Fibroblast of lung (primary cell): ENCODE measurements around the gene FBXO3. TPM values are rescaled to one million over a fixed set of nuclear protein-coding genes. Genes with fewer than 3 reads are reported as not detected.

Experiments
- DNase-seq, 2 donors: peaks; one replicate each; pipeline versions ENCODE4 v3.0.0 to v3.0.0-alpha.2; 2010; ENCODE audit warnings: low read depth in 2 of 2
- H2AFZ ChIP-seq: 2 replicates; pipeline ENCODE4 v1.5.1; 2012; ENCODE audit warnings: low read length, control low read depth, inconsistent platforms
- H3K27ac ChIP-seq: 2 replicates; pipeline ENCODE4 v1.5.1; 2011; ENCODE audit warnings: low read length, control low read depth; ENCODE audit not compliant: insufficient read depth
- H3K27me3 ChIP-seq: 2 replicates; pipeline ENCODE4 v1.5.1; 2011; ENCODE audit warnings: mild to moderate bottlenecking, low read length; ENCODE audit not compliant: control insufficient read depth, insufficient read depth
- H3K36me3 ChIP-seq: 2 replicates; pipeline ENCODE4 v1.5.1; 2011; ENCODE audit warnings: low read length; ENCODE audit not compliant: control insufficient read depth, insufficient read depth
- H3K4me1 ChIP-seq: 2 replicates; pipeline ENCODE4 v1.5.1; 2011; ENCODE audit warnings: low read length; ENCODE audit not compliant: control insufficient read depth, insufficient read depth; ENCODE audit errors: extremely low read depth
- H3K4me2 ChIP-seq: 2 replicates; pipeline ENCODE4 v1.5.1; 2011; ENCODE audit warnings: low read length, control low read depth; ENCODE audit not compliant: insufficient read depth; ENCODE audit errors: extremely low read depth
- H3K4me3 ChIP-seq, 4 experiments: fragments of 200-600 bp in 1 of 4; sonication (generic) in 1 of 4; replicated peaks in 1 of 4; 2 replicates each; pipeline ENCODE4 v1.5.1; 2011 to 2016; ENCODE audit warnings: low read length in 4 of 4, low read depth in 3 of 4, mild to moderate bottlenecking in 3 of 4, control low read depth in 2 of 4, inconsistent platforms in 1 of 4, mixed read lengths in 1 of 4; ENCODE audit not compliant: insufficient read depth in 1 of 4; ENCODE audit errors: control extremely low read depth in 1 of 4
- H3K79me2 ChIP-seq: 2 replicates; pipeline ENCODE4 v1.5.1; 2012; ENCODE audit warnings: mild to moderate bottlenecking, low read length, inconsistent platforms; ENCODE audit not compliant: control insufficient read depth, insufficient read depth
- H3K9ac ChIP-seq: 2 replicates; pipeline ENCODE4 v1.5.1; 2011; ENCODE audit warnings: mild to moderate bottlenecking, low read length, control low read depth; ENCODE audit not compliant: insufficient read depth
- H3K9me3 ChIP-seq: 2 replicates; pipeline ENCODE4 v1.5.1; 2012; ENCODE audit warnings: low read depth, low read length; ENCODE audit not compliant: control insufficient read depth, insufficient read depth
- H4K20me1 ChIP-seq: 2 replicates; pipeline ENCODE4 v1.5.1; 2011; ENCODE audit warnings: low read length; ENCODE audit not compliant: control insufficient read depth, insufficient read depth; ENCODE audit errors: extremely low read depth
- EZH2 ChIP-seq: IDR thresholded peaks from 2 replicates; pipeline ENCODE4 v1.5.1; 2012; ENCODE audit warnings: low read length, control low read depth, mild to moderate bottlenecking; ENCODE audit errors: missing control alignments
- polyA plus RNA-seq, 2 donors: library from polyadenylated mRNA; depleted of rRNA in 1 of 2; stranded (reverse) in 1 of 2; unstranded in 1 of 2; fragments of >200 nt; gene quantifications; 2 replicates each; pipeline ENCODE4 v1.2.1, GENCODE V29; 2011 to 2012; ENCODE audit warnings: missing spikeins in 1 of 2
- total RNA-seq: library from RNA; depleted of rRNA; stranded (reverse); fragments of >200 nt; gene quantifications from 2 replicates; pipeline ENCODE4 v1.2.1, GENCODE V29; 2014
- TF ChIP-seq, protein P1 (sequence below), 2 donors: IDR thresholded peaks in 1 of 2; conservative IDR thresholded peaks in 1 of 2; 1 replicate in 1 of 2; 2 replicates in 1 of 2; pipeline ENCODE4 v1.5.1; 2011 to 2012; ENCODE audit warnings: low read length in 2 of 2, control low read depth in 1 of 2, inconsistent platforms in 1 of 2, low read depth in 1 of 2, mild to moderate bottlenecking in 1 of 2

The FBXO3 gene
- total and polyA plus RNA-seq, 2 donors (not counting 1 experiment from before 2014, with no cell fraction given) = 28.7 to 46.2 TPM

DNA sequence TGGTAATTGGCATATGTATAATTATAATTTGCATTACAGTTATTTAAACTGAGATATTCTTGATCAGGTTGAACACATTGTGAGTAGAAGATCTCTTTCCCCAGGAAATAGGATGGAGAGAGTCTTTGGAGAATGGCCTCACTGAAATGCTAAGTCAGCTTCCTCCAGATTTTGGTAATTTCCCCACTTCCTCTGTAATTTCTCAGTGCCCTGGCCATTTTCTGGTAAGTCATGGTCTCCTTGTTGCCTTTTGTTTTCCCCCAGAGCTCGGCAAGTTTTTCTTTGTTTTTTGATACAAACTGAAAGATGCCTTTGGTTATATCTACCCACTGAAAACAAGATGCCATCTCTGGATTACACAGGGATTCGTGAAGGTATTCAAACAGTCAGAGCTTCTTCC is 12.8 kb upstream of the FBXO3 start:
- DNase-seq = no peak
- TF ChIP-seq, protein P1, sequence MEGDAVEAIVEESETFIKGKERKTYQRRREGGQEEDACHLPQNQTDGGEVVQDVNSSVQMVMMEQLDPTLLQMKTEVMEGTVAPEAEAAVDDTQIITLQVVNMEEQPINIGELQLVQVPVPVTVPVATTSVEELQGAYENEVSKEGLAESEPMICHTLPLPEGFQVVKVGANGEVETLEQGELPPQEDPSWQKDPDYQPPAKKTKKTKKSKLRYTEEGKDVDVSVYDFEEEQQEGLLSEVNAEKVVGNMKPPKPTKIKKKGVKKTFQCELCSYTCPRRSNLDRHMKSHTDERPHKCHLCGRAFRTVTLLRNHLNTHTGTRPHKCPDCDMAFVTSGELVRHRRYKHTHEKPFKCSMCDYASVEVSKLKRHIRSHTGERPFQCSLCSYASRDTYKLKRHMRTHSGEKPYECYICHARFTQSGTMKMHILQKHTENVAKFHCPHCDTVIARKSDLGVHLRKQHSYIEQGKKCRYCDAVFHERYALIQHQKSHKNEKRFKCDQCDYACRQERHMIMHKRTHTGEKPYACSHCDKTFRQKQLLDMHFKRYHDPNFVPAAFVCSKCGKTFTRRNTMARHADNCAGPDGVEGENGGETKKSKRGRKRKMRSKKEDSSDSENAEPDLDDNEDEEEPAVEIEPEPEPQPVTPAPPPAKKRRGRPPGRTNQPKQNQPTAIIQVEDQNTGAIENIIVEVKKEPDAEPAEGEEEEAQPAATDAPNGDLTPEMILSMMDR (conservative IDR thresholded peaks at IDR 0.05 in 1 of 2, IDR thresholded peaks at IDR 0.05 in 1 of 2; ENCODE audit: low read depth in 1 of 2, low read length in 2 of 2) = no peak
- TF ChIP-seq EZH2 = no peak
- H3K9ac ChIP-seq = no peak overlapping the region

DNA sequence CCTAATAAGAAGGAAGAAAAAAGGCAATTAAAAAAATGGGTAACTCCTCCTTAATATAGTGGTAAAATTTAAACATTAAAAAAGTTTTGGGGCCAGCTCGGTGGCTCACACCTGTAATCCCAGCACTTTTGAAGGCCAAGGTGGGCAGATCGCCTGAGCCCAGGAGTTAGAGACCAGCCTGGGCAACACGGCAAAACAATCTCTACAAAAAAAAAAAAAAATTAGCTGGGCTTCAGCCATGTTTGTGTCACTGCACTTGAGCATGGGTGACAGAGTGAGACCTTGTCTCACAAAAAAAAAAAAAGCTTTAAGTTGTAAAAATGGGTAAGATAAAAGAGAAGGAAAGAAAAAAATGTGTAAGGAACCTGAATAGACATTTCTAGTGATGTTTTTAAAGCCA is 11.3 kb upstream of the FBXO3 start:
- H4K20me1 ChIP-seq = no peaks in the 10 kb centered on the region
- H3K27me3 ChIP-seq = no peaks in the 10 kb centered on the region
- no peak for DNase-seq
- no peaks in the 10 kb centered on the region for H3K4me1 ChIP-seq
- H3K36me3 ChIP-seq = no peaks in the 10 kb centered on the region
- no peaks in the 10 kb centered on the region for H3K9me3 ChIP-seq
- no peak overlapping the region for H2AFZ ChIP-seq
- H3K79me2 ChIP-seq = no peaks in the 10 kb centered on the region
- TF ChIP-seq, protein P1 (conservative IDR thresholded peaks at IDR 0.05 in 1 of 2, IDR thresholded peaks at IDR 0.05 in 1 of 2; ENCODE audit: low read depth in 1 of 2, low read length in 2 of 2) = no peak
- TF ChIP-seq EZH2 = no peak
- H3K4me3 ChIP-seq = no peak overlapping the region
- H3K27ac ChIP-seq = no peak overlapping the region
- no peak overlapping the region for H3K4me2 ChIP-seq
- H3K9ac ChIP-seq = no peak overlapping the region

More for the DNA sequence above, 12.8 kb upstream of the FBXO3 start:
- H4K20me1 ChIP-seq = no peaks in the 10 kb centered on the region
- H3K36me3 ChIP-seq = no peaks in the 10 kb centered on the region
- H3K9me3 ChIP-seq = no peaks in the 10 kb centered on the region
- H2AFZ ChIP-seq = no peak overlapping the region
- H3K79me2 ChIP-seq = no peaks in the 10 kb centered on the region
- no peak overlapping the region for H3K4me2 ChIP-seq
- no peaks in the 10 kb centered on the region for H3K4me1 ChIP-seq
- H3K27me3 ChIP-seq = peaks cover under 1% of the 10 kb centered on the region
- H3K27ac ChIP-seq = no peak overlapping the region
- no peak overlapping the region for H3K4me3 ChIP-seq

DNA sequence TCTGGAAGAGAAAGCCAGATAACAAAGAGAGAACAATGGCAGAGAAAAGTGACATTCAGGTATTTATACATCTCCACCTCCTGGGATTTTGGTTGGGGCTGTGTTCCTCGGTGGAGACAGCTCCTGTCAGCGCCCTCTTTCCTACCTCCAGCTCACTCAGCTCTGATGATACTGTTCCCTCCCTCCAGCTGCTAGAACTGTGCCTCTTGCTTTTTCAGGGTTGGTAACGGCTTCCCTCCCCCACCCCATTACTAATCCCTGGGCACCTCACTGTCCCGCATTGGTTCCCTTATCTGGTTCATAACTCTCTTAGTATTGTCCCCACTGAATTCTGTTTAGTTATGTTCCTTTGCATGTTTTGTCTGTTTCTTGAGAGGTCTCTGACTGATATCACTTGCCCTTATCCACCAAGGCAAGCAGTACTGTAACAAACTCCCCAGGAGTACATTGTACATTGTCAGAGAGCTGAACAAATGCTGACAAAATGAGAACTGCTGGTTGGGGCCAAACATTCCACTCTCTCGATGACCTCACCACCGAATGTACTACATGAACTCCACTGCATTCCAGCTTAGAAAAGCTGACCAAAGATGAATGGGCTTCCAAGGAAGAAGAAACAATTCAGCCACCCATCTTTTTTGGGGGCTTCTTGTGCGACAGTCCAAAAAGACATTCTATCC is 5.7 kb upstream of the FBXO3 start:
- H3K27ac ChIP-seq = no peak overlapping the region
- no peaks in the 10 kb centered on the region for H3K79me2 ChIP-seq
- peaks cover 13% of the 10 kb centered on the region for H3K4me1 ChIP-seq
- no peaks in the 10 kb centered on the region for H3K27me3 ChIP-seq
- no peaks in the 10 kb centered on the region for H4K20me1 ChIP-seq
- no peak overlapping the region for H3K9ac ChIP-seq
- no peaks in the 10 kb centered on the region for H3K36me3 ChIP-seq
- no peaks in the 10 kb centered on the region for H3K9me3 ChIP-seq
- DNase-seq = peak; percentile 73 to 92
- peak overlapping the region; percentile 42 for H3K4me2 ChIP-seq
- no peak overlapping the region for H2AFZ ChIP-seq
- no peak overlapping the region for H3K4me3 ChIP-seq
- TF ChIP-seq, protein P1 (conservative IDR thresholded peaks at IDR 0.05 in 1 of 2, IDR thresholded peaks at IDR 0.05 in 1 of 2; ENCODE audit: low read depth in 1 of 2, low read length in 2 of 2) = no peak
- no peak for TF ChIP-seq EZH2
